ENCODE measurements around the gene ATP2A3.

ATP2A3 gene

GRCh38 chr17:3905017-3905520, 59.2 kb downstream of the ATP2A3 start:
- no peaks in the 10 kb centered on the region for H3K9me2 ChIP-seq (replicated peaks; ENCODE audit: low read depth, low read length)
- peaks cover 9% of the 10 kb centered on the region; the same call in 1 of the 2 replicates for H3K79me2 ChIP-seq (ENCODE audit: insufficient read depth, low read length)
- H3F3A ChIP-seq (ENCODE audit: low read depth), result no peaks in the 10 kb centered on the region
- H3K9ac ChIP-seq (ENCODE audit: low read depth, low read length, poor library complexity, severe bottlenecking), result no peak overlapping the region
- H4K20me1 ChIP-seq (ENCODE audit: insufficient read depth, low read length, poor library complexity, severe bottlenecking), result no peaks in the 10 kb centered on the region
- no peak for TF ChIP-seq EZH2phosphoT487 (IDR thresholded peaks at IDR 0.05; ENCODE audit: borderline replicate concordance)
- TF ChIP-seq CTCF (conservative IDR thresholded peaks at IDR 0.05; ENCODE audit: low read length), result no peak
- H3K27me3 ChIP-seq (ENCODE audit: insufficient read depth, low read length, poor library complexity, severe bottlenecking), result no peaks in the 10 kb centered on the region
- H3K4me1 ChIP-seq (ENCODE audit: insufficient read depth, low read length, poor library complexity, severe bottlenecking), result peaks cover 4% of the 10 kb centered on the region
- H3K36me3 ChIP-seq (ENCODE audit: insufficient read depth, low read length), result no peaks in the 10 kb centered on the region
- no peak overlapping the region for H3K4me3 ChIP-seq (ENCODE audit: low read length, poor library complexity, severe bottlenecking)
- no peak overlapping the region for H2AFZ ChIP-seq (ENCODE audit: low read length)
- H3K4me2 ChIP-seq (ENCODE audit: low read depth, low read length, poor library complexity, severe bottlenecking), result no peak overlapping the region
- H3K9me3 ChIP-seq (ENCODE audit: insufficient read depth, low read depth, low read length), result no peaks in the 10 kb centered on the region

- H3K9me2 ChIP-seq (replicated peaks; ENCODE audit: low read depth, low read length), result no peaks in the 10 kb centered on the region
- no peak overlapping the region for H3K9ac ChIP-seq (ENCODE audit: low read depth, low read length, poor library complexity, severe bottlenecking)
- H3K9me3 ChIP-seq (ENCODE audit: insufficient read depth, low read depth, low read length), result no peaks in the 10 kb centered on the region
- no peaks in the 10 kb centered on the region for H3F3A ChIP-seq (ENCODE audit: low read depth)
- H3K79me2 ChIP-seq (ENCODE audit: insufficient read depth, low read length), result peaks cover 7% of the 10 kb centered on the region; the same call in 1 of the 2 replicates
- H2AFZ ChIP-seq (ENCODE audit: low read length), result no peak overlapping the region
- no peaks in the 10 kb centered on the region for H3K36me3 ChIP-seq (ENCODE audit: insufficient read depth, low read length)
- TF ChIP-seq EZH2phosphoT487 (IDR thresholded peaks at IDR 0.05; ENCODE audit: borderline replicate concordance), result no peak
- no peak for TF ChIP-seq CTCF (conservative IDR thresholded peaks at IDR 0.05; ENCODE audit: low read length)
- H3K4me1 ChIP-seq (ENCODE audit: insufficient read depth, low read length, poor library complexity, severe bottlenecking), result peaks cover 4% of the 10 kb centered on the region
- no peak overlapping the region for H3K4me2 ChIP-seq (ENCODE audit: low read depth, low read length, poor library complexity, severe bottlenecking)
- H4K20me1 ChIP-seq (ENCODE audit: insufficient read depth, low read length, poor library complexity, severe bottlenecking), result no peaks in the 10 kb centered on the region
- H3K27me3 ChIP-seq (ENCODE audit: insufficient read depth, low read length, poor library complexity, severe bottlenecking), result no peaks in the 10 kb centered on the region
- no peak overlapping the region for H3K4me3 ChIP-seq (ENCODE audit: low read length, poor library complexity, severe bottlenecking)
Observed at GRCh38 chr17:3904501-3904900, 59.7 kb downstream of the ATP2A3 start.

- Histone ChIP-seq H3K9ac (ENCODE audit: low read depth, low read length, poor library complexity, severe bottlenecking) (no peak overlapping the region), H3K9me3 (ENCODE audit: insufficient read depth, low read depth, low read length) (no peaks in the 10 kb centered on the region), H3F3A (ENCODE audit: low read depth) (no peaks in the 10 kb centered on the region), H3K79me2 (ENCODE audit: insufficient read depth, low read length) (peaks cover 5% of the 10 kb centered on the region; the same call in 1 of the 2 replicates), H3K36me3 (ENCODE audit: insufficient read depth, low read length) (peaks cover under 1% of the 10 kb centered on the region; the same call in 1 of the 2 replicates), H3K27me3 (ENCODE audit: insufficient read depth, low read length, poor library complexity, severe bottlenecking) (no peaks in the 10 kb centered on the region), H3K4me3 (ENCODE audit: low read length, poor library complexity, severe bottlenecking) (no peak overlapping the region), H3K9me2 (replicated peaks; ENCODE audit: low read depth, low read length) (no peaks in the 10 kb centered on the region), H3K4me2 (ENCODE audit: low read depth, low read length, poor library complexity, severe bottlenecking) (no peak overlapping the region), H3K4me1 (ENCODE audit: insufficient read depth, low read length, poor library complexity, severe bottlenecking) (peaks cover 4% of the 10 kb centered on the region), H4K20me1 (ENCODE audit: insufficient read depth, low read length, poor library complexity, severe bottlenecking) (no peaks in the 10 kb centered on the region), H2AFZ (ENCODE audit: low read length) (no peak overlapping the region)
- TF ChIP-seq CTCF (conservative IDR thresholded peaks at IDR 0.05; ENCODE audit: low read length), result no peak
- no peak for TF ChIP-seq EZH2phosphoT487 (IDR thresholded peaks at IDR 0.05; ENCODE audit: borderline replicate concordance)
Observed at GRCh38 chr17:3903881-3904290, 60.4 kb downstream of the ATP2A3 start.
